Measurements from ENCODE around the gene SLC7A10. TPM values are rescaled to one million over a fixed set of nuclear protein-coding genes. Genes with fewer than 3 reads are reported as not detected.

The SLC7A10 gene
- total RNA-seq, 1 donor from 2014 or later: not detected

- DNase-seq (ENCODE audit: low spot score): no peak
- intact Hi-C loops (cut with DNase I): no loop called here
These were observed 30.6 kb upstream of the SLC7A10 start for GRCh38 chr19:33256261-33256660.

- intact Hi-C loops (cut with DNase I): no loop called here
- DNase-seq (ENCODE audit: low spot score): no peak
These were observed 30.1 kb upstream of the SLC7A10 start for GRCh38 chr19:33255781-33256180.

- intact Hi-C loops (cut with DNase I): no loop called here
- DNase-seq (ENCODE audit: low spot score): no peak
These were observed 28.7 kb upstream of the SLC7A10 start for GRCh38 chr19:33254245-33254824.

GRCh38 chr19:33252971-33253370 lies 27.3 kb upstream of the SLC7A10 start:
- intact Hi-C loops (cut with DNase I): no loop called here
- DNase-seq (ENCODE audit: low spot score): no peak

- intact Hi-C loops (cut with DNase I): no loop called here
- no peak for DNase-seq (ENCODE audit: low spot score)
These were observed 26.8 kb upstream of the SLC7A10 start for GRCh38 chr19:33252418-33252962.

GRCh38 chr19:33251526-33252090 lies 26.0 kb upstream of the SLC7A10 start:
- DNase-seq (ENCODE audit: low spot score): no peak
- intact Hi-C loops (cut with DNase I): no loop called here

GRCh38 chr19:33251076-33251475 lies 25.4 kb upstream of the SLC7A10 start:
- no peak for DNase-seq (ENCODE audit: low spot score)
- intact Hi-C loops (cut with DNase I): no loop called here

- DNase-seq (ENCODE audit: low spot score): no peak
- intact Hi-C loops (cut with DNase I): no loop called here
These were observed 24.9 kb upstream of the SLC7A10 start for GRCh38 chr19:33250500-33250899.

GRCh38 chr19:33249740-33250366 lies 24.2 kb upstream of the SLC7A10 start:
- intact Hi-C loops (cut with DNase I): no loop called here
- DNase-seq (ENCODE audit: low spot score): no peak

GRCh38 chr19:33248954-33249613 lies 23.4 kb upstream of the SLC7A10 start:
- DNase-seq (ENCODE audit: low spot score): peak; percentile 91
- intact Hi-C loops (cut with DNase I): no loop called here

GRCh38 chr19:33248553-33248953 lies 22.9 kb upstream of the SLC7A10 start:
- intact Hi-C loops (cut with DNase I): no loop called here
- DNase-seq (ENCODE audit: low spot score): no peak

GRCh38 chr19:33248104-33248503 lies 22.5 kb upstream of the SLC7A10 start:
- intact Hi-C loops (cut with DNase I): no loop called here
- no peak for DNase-seq (ENCODE audit: low spot score)

GRCh38 chr19:33247441-33247819 lies 21.8 kb upstream of the SLC7A10 start:
- intact Hi-C loops (cut with DNase I): no loop called here
- no peak for DNase-seq (ENCODE audit: low spot score)

GRCh38 chr19:33246709-33247440 lies 21.2 kb upstream of the SLC7A10 start:
- intact Hi-C loops (cut with DNase I): no loop called here
- DNase-seq (ENCODE audit: low spot score): no peak

GRCh38 chr19:33245948-33246708 lies 20.5 kb upstream of the SLC7A10 start:
- intact Hi-C loops (cut with DNase I): no loop called here
- no peak for DNase-seq (ENCODE audit: low spot score)

- intact Hi-C loops (cut with DNase I): loop anchor here (5.0 kb wide), 1 partner anchor 529 kb away; no protein-coding TSS in a partner anchor
- no peak for DNase-seq (ENCODE audit: low spot score)
These were observed 17.3 kb upstream of the SLC7A10 start for GRCh38 chr19:33242911-33243310.

GRCh38 chr19:33242131-33242530 lies 16.5 kb upstream of the SLC7A10 start:
- intact Hi-C loops (cut with DNase I): loop anchor here (5.0 kb wide), 1 partner anchor 530 kb away; no protein-coding TSS in a partner anchor
- no peak for DNase-seq (ENCODE audit: low spot score)

GRCh38 chr19:33241530-33242101 lies 16.0 kb upstream of the SLC7A10 start:
- DNase-seq (ENCODE audit: low spot score): no peak
- intact Hi-C loops (cut with DNase I): loop anchor here (1.0 to 5.0 kb wide), 2 partner anchors 166 to 531 kb away; no protein-coding TSS in a partner anchor
